NCI-H1105 treated with DMSO at 0.1 percent for 48 hours (cell line): ENCODE results near the gene CYB561D2.

Experiments
- DNase-seq: peaks from one replicate; lab custom pipeline; 2025; lab: John Stamatoyannopoulos, UW

Gene CYB561D2

GRCh38 chr3:50392101-50392715 is 41.5 kb downstream of the CYB561D2 start:
- no peak for DNase-seq

- DNase-seq, result no peak
Observed at GRCh38 chr3:50393061-50393460, 42.4 kb downstream of the CYB561D2 start.

- DNase-seq, result no peak
Observed at GRCh38 chr3:50395070-50395860, 44.6 kb downstream of the CYB561D2 start.

GRCh38 chr3:50396502-50396901 is 45.8 kb downstream of the CYB561D2 start:
- DNase-seq, result no peak

GRCh38 chr3:50401978-50402595 is 51.4 kb downstream of the CYB561D2 start:
- DNase-seq, result no peak
